Astrocyte of the hippocampus (primary cell): Measurements from ENCODE around the gene GNL3L.
"Not testable (repeated sequence)": the region's sequence is repeated elsewhere in the genome, so short reads cannot be mapped to it uniquely, and the experiment has no call there.

Experiments used
- DNase-seq: peaks from one replicate; pipeline ENCODE4 v3.0.0; 2011; ENCODE audit warnings: low read depth, low spot score

The GNL3L gene, protein sequence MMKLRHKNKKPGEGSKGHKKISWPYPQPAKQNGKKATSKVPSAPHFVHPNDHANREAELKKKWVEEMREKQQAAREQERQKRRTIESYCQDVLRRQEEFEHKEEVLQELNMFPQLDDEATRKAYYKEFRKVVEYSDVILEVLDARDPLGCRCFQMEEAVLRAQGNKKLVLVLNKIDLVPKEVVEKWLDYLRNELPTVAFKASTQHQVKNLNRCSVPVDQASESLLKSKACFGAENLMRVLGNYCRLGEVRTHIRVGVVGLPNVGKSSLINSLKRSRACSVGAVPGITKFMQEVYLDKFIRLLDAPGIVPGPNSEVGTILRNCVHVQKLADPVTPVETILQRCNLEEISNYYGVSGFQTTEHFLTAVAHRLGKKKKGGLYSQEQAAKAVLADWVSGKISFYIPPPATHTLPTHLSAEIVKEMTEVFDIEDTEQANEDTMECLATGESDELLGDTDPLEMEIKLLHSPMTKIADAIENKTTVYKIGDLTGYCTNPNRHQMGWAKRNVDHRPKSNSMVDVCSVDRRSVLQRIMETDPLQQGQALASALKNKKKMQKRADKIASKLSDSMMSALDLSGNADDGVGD

GRCh38 chrX:54529552-54530356, at the start of gene GNL3L:
GNL3L (plus strand) TSS chrX:54530219; CDS start chrX:54532567, 2,348 bp downstream.
- peak; percentile 88 for DNase-seq

DNA sequence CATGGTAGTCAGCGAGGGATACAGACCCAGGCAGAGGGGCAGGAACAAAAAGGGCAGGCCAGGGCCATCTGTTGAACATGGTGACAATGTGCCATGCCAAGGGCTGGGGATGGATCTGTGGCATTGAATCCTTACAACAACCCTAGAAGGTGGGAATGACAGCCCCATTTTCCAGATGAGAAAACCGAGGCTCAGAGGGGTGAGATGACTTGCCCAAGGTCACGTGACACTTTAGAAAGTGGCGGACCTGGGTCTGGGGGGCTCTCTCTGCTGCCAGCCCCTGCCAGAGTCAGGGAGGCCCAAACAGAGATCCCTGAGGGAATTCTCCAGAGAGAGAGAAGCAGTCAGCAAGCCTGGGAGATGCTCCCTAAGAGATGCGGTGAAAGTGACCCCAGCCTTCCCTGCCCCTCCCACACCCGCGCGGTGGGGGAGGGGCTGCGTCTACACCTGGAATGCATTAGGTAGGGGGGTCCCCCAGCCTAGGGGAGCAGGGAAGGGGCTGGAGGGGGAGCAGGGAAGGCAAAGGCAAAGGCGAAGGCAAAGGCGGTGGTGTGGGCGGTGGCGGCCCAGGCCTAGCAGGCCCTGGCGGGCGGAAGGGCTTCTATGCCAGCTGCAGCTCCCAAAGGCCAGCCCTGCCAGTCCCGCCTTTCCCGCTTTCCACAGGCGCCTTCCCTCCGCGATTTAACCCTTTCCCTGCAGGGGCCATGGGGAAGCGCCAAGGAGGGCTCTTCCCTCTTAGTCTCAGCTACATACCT, 47.0 kb upstream of the GNL3L start:
- DNase-seq = no peak

DNA sequence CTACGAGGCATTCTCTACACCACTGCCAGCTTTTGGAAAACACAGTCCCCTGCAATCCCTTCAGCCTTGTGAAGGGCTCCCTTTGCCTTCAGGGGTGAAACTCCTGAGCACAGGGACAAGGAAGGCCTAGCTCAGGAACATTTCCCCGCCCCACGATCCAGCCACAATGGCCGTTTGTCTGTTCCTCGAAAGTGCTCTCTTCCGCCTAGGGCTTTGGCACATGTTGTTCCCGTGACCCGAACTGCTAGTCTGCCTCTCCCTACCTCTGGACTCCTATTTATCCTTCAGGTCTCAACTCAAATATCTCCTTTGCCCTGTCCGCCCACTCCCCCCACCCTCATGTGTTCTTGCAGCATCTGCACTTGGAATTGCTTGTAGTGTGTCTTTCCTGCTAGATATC, 46.1 kb upstream of the GNL3L start:
- no peak for DNase-seq

GRCh38 chrX:54484666-54485065, 45.4 kb upstream of the GNL3L start:
- DNase-seq = no peak

- DNase-seq = not testable (repeated sequence)
Measured at GRCh38 chrX:54489819-54490218, 40.2 kb upstream of the GNL3L start.

DNA sequence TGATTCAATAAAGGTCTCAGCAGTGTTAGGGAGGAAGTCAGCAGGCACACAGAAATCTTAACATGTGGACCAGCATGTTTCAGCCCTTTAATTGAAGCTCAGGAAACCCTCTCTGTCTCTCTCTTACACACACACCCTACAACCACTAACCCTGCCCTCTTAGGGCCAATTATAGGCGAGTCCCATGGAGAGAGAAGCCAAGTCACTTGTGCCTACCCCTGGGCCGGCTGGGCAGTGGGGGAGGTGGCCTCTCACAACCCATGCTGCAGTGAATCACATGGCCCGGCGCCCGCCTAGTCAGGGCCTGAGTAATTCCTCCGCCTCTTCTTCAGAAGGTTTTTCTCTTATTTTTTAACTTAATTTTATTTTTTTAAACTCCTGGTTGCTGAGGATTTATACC, 37.7 kb upstream of the GNL3L start:
- peak; percentile 64 for DNase-seq

GRCh38 chrX:54494166-54494988, 35.6 kb upstream of the GNL3L start:
- DNase-seq = no peak

GRCh38 chrX:54494989-54495813, 34.8 kb upstream of the GNL3L start:
- peak; percentile 56 for DNase-seq

GRCh38 chrX:54495814-54496516, 34.1 kb upstream of the GNL3L start, which contains the start of gene FGD1:
FGD1 (minus strand) TSS chrX:54496234; CDS start chrX:54495432, 802 bp downstream.
- DNase-seq = peak; percentile 76

DNA sequence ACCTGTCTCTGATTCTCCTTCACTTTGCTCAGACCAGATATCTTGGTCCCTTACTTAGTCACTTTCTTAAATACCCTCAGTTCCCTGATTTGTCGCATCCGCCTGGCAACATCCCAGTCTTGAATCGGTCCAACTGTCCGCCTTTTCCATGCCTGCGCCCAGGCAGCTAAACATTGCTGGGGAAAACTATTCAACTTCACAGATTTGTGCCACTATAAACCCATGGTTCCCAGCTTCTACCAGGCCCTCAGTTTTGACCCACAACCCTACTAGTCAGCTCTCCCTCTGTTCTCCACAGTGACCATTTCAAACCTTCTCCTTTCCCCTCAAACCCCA, 33.5 kb upstream of the GNL3L start:
- no peak for DNase-seq

- DNase-seq = no peak
Measured at GRCh38 chrX:54496936-54497335, 33.1 kb upstream of the GNL3L start.

GRCh38 chrX:54509400-54509799, 20.6 kb upstream of the GNL3L start:
- no peak for DNase-seq

GRCh38 chrX:54529151-54529550, 868 bp upstream of the GNL3L start:
- DNase-seq = no peak

GRCh38 chrX:54530357-54530900, 410 bp downstream of the GNL3L start:
- no peak for DNase-seq

- DNase-seq = no peak
Measured at GRCh38 chrX:54534271-54534670, 4.3 kb downstream of the GNL3L start.

- peak; percentile 75 for DNase-seq
Measured at GRCh38 chrX:54540289-54540688, 10.3 kb downstream of the GNL3L start.

GRCh38 chrX:54542239-54542638, 12.2 kb downstream of the GNL3L start:
- not testable (repeated sequence) for DNase-seq

DNA sequence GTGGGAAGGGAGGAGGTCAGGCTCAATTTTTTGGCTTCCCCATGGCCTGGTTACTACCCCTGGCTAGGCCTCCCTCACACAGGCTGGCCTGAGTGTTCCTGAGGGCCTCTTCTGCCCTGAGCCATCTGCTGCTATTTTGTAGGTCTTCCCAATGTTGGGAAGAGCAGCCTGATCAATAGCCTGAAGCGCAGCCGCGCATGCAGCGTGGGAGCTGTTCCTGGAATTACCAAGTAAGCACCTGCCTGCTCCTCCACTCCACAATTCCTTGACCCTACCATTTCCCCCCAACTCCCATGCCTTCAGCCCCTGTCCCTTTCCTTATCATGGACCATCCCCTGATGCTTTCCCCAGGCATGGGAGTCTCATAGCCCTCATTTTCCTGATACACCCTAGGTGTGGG, 20.8 kb downstream of the GNL3L start:
- no peak for DNase-seq

DNA sequence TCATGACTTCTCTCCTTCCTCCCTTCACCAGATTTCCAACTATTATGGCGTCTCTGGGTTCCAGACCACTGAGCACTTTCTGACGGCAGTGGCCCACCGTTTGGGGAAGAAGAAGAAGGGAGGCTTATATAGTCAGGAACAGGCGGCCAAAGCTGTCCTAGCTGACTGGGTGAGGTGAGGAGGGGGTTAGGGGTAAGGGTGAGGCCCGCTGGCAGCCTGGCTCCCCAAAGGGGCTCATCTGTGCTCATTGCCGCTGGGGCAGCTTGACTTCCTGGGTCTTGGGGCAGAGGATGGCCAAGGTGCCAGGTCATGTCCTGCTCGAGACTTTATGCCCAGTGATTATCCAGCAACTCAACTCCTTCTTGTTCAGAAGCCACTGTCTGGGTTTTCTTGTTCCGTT, 21.8 kb downstream of the GNL3L start:
- no peak for DNase-seq
